GM19239 (cell line): ENCODE measurements around the gene HAVCR1.
"Not testable (repeated sequence)": the region's sequence is repeated elsewhere in the genome, so short reads cannot be mapped to it uniquely, and the experiment has no call there.

Source experiments
- DNase-seq: peaks from one replicate; pipeline ENCODE4 v3.0.0; 2011; ENCODE audit warnings: low spot score; ENCODE audit not compliant: insufficient read length
- FAIRE-seq: peaks from 2 replicates; lab custom pipeline; 2011; peaks lifted over from hg19 to GRCh38; lab: Jason Lieb, UNC

The HAVCR1 gene

DNA sequence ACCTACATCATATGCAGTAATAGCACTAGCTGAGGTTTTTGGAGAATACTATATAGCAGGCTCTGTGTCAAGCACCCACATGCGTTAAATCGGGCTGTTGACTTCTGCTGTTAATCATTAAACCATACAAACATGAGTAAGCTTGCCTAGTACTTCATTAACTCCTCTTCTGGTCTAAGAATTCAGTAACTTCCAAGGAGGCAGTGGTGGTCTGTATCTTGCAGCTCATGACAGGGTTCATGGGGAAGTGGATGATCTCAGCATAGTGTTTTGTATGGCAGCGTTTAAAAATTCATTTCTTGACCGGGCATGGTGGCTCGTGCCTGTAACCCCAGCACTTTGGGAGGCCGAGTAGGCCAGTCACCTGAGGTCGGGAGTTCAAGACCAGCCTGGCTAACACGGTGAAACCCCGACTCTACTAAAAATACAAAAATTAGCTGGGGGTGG is at the start of gene HAVCR1:
TSS of gene HAVCR1 (minus strand) at position 24 of the 447 bp plus-strand sequence. CDS start 1,173 bp downstream, outside the sequence.
- DNase-seq, result no peak
- FAIRE-seq, result peak; percentile 45

DNA sequence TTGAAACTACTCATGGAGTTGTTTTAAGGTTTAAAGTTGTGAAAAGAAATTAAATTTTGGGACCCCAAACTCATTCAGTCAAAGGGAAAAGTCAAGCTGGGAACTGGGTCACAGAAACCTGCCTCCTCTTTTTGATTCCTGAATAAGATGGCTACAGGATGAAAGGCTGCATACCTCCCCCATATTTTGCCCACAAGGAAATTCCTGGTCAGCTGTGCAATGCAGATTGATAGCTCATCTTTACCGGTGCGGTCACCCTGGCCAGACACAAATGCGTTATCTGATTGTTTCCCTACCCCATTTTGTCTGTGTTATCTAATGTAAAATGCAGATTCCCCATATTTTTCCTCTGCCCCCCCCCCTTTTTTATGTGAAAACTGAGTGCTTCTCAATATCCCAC is 48.6 kb upstream of the HAVCR1 start:
- DNase-seq, result no peak
- no peak for FAIRE-seq

DNA sequence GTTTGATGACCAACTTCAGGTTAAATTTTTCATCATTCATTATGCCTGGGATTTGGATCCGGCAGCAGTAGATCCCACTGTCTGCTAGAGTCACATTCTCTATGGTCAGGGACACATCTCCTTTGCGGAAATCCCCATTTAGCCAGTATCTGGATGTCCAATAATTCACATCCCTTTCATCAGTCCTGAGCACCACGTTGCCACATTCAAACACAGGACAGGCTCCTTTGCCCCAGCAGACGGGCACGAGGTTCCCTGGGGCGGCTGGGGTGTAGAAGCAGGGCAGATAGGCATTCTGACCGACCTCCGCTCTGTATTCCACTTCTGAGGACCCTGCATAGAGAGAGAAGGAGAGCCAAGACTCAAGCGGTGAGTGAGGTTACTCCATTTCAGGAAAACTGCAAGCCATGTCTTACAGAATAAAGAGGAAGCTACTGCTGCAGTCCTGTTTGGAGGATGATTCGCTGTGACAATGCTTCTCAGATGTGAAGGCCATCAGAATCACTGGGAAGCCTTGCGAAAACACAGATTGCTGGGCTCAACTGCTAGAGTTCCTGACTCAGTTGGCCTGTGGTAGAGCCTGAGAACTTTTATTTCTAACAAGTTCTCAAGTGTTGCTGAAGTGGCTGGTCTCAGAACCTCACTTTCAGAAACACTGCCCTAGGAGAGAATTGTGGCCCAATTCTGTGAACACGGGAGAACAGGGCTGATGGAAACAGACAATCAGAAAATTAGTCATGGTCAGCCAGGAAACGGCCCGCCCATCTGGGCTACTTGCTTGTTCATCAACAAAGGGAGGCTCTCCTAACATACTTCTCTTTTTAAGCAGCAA is 47.9 kb upstream of the HAVCR1 start:
- no peak for DNase-seq
- peak; percentile 89 for FAIRE-seq

DNA sequence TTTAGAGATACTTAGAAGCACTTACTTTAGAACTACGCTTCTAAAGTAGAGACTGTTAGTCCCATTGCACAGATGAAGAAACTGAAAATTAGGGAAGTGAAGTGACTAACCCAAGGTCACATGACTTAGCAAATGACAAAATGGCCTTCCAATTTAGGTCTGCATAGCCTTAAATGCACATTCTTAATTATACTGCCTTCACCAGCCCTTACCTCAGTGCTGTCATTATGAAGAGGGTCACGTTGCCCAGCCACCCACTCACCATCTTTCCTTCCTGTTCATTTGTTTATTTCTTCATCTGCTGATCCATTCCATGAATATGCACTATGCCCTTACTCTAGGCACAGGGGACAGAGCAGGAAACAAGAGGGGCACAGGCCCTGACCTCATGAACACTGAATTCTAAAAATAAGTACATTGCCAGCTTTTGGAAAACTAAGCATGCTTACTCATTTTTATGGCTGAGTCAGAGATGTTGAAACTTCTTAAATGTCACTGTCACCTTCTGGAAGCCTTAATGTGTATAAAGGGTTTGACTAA is 41.3 kb upstream of the HAVCR1 start:
- peak; percentile 78 for FAIRE-seq
- no peak for DNase-seq

DNA sequence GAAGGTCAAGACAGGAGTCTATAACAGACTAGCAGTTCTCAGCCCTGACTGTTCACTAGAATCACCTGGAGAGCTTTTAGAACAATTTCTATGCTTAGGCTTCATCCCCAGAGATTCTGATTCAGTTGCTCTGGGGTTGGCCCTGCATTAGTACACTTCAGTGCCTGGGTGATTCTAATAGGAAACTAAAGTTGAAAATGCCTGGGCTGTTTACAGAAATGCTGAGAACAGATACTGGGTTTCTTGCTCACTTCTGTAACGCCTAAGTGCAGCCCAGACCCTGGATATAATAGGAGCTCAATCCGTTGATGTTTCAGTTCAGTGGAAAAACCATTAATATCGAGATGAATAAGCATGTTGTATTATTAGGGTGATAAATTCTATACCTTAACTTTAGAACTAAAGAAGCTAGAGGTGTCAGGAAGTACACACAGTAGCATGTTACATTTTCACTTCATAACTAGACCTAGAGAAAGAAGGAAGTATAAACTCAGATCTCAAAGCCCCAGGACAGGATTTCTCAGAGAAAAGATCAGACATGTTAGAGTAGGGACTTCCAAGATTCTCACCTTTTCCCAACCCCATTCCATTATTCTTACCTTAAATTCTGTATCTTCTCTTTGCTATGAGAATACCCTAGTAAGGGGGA is 29.6 kb upstream of the HAVCR1 start:
- DNase-seq (no peak), FAIRE-seq (no peak)

DNA sequence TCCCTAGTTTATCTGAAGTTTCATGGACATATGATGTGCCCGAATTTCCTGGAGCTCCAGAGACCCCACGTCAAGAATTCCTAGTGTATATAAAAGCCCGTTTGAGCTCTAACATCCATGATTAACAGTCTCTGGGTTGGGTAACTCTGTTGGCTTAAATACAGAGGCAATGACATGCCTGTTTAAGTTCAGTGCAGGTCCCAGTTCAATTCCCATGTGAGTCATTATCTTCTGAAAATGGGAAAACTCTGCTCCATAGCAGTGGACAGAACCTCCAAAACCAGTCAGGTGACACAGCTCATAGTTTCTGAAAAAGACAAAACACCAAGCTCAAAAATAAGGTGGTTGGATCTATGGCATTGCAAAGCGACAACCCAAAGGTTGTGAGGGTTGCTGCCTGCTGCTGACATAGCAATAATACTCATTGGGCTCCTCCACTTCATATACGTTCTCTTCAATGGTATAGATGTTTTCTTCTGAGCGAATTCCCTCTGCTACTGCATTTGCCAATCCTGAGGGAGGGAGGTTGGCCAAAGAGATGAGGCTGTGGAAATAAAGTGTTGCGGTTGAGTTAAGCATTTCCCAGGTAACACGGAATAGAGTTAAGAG is 27.9 kb upstream of the HAVCR1 start:
- FAIRE-seq (peak; percentile 35), DNase-seq (no peak)

DNA sequence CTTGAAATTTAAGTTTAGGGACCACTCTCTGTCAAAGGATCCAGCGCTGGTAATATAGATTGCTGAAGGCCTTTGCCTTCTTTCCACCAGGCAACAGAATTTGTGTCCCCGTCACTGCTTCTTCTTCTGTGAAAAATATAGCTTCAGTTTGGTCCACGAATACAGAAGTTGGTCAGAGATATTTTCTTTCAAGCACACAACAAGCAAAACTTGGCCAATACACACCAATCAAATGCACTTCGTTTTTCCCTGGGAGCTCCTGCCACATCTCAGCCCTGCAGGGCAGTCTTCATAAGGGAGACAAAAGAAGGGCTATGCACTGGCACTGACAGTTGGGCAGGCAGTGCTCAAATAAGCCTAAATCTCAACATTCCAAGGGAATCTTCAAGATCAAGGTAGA is 27.0 kb upstream of the HAVCR1 start:
- no peak for DNase-seq
- no peak for FAIRE-seq

DNA sequence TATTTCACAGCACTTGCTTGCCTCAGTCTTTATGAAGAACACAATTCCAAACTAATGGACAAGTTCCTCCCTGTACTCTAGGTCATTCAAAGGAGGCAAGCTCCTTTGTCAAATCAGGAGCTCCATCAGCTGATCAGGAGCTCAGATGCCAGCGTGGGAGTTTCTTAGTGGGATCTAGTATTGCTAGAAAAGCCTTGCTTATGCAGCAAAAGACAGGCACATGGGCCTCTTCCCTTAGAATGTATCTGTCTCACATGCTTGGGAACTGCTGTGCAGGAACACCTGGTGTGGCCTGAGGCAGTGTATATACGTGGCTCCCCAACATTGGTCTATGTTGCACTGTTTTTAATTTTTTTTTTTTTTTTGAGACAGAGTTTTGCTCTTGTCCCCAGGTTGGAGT is 21.4 kb upstream of the HAVCR1 start:
- FAIRE-seq (no peak), DNase-seq (no peak)

DNA sequence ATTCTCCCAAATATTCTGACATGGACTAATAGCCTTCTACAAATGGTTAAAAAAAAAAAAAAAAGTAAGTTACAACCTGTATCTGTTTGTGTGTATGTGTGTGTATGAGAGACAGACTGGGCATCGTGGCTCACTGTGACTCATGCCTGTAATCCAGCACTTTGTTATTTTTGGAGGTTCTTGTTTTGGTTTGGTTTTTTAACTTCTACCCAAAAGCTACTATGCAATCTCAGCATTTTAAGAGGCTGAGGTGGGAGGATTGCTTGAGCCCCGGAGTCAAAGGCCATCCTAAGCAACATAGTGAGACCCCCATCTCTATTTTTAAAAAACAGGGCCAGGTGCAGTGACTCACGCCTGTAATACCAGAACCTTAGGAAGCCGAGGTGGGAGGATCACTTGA is 17.6 kb upstream of the HAVCR1 start:
- no peak for DNase-seq
- FAIRE-seq, result no peak

DNA sequence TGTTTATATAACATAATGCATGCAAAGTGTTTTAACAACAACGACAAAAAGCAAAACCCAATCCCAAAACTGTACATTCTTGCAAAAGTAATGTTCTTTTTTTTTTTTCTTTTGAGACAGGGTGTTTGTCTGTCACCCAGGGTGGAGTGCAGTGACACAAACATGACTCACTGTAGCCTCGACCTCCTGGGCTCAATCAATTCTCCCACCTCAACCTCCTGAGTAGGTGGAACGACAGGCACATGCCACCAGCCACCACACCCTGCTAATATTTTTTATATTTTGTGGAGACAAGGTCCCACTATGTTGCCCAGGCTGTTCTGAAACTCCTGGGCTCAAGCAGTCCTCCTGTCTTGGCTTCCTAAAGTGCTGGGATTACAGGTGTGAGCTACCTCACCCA is 13.6 kb upstream of the HAVCR1 start:
- FAIRE-seq (no peak), DNase-seq (no peak)

DNA sequence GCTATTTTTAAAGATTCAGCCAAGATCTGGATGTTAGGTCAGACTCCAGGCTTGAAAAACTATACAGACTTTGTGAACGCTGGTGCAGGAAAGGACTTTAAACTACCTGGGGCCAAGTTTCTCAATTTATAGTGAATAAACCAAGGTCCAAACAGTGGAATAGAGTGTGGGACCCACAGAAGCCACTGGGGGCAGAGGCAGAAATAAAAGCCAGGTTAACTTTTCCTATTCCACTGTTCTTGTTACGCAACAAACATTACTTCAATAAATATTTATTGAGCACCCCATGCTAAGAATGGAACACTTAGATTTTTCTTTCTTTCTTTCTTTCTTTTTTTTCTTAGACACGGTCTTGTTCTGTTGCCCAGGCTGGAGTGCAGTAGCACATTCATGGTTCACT is 11.0 kb upstream of the HAVCR1 start:
- FAIRE-seq, result no peak

DNA sequence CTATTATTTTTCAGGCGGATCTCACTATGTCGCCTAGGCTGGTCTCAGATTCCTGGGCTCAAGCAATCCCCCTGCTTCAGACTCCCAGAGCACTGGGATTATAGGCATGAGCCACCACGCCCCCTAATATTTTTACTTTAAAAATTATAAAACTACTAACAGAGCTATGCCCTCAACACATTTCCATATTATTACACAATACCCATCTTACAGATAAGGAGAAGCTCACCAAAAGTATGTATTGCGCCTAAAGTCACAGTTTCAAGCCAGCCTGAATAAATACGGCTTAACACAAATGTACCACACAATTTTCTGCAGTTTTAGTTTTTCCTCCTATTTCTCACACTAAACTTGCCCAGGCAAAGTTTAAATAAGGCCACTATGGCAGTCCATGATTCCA is 9.9 kb upstream of the HAVCR1 start:
- FAIRE-seq (no peak), DNase-seq (no peak)

More for the DNA sequence above, 11.0 kb upstream of the HAVCR1 start:
- DNase-seq, result no peak

DNA sequence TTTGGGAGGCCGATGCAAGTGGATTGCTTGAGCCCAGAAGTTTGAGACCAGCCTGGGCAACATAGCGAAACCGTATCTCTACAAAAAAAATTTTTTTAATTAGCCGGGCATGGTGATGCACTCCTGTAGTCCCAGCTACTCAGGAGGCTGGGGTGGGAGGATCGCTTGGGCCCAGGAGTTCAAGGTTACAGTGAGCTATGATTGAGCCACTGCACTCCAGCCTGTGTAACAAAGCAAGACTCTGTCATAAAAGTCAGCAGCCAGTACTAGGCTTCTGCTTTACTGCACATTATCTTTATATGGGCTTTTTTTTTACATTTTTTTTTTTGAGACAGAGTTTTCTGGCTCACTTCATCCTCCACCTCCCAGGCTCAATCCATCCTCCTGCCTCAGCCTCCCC is 9.4 kb upstream of the HAVCR1 start:
- DNase-seq, result no peak
- FAIRE-seq, result no peak

DNA sequence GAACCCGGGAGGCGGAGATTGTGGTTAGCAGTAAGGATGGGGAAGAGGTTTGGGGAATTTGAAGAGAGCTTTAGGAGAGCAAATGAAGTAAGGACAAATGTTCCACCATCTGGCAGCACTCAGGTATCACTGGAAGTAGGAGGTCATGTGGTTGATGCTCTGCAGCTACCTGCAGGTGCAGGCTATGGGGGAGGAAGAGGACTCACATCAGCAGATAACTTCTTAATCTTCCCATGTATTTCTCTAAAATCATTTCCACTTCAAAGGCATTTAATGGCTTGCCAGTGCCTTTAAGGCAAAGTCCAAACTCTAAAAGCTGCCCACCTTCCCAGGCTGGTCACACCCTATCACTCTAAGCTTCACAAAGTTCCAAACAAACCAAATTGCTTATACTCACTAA is 8.1 kb upstream of the HAVCR1 start:
- FAIRE-seq, result no peak
- no peak for DNase-seq

DNA sequence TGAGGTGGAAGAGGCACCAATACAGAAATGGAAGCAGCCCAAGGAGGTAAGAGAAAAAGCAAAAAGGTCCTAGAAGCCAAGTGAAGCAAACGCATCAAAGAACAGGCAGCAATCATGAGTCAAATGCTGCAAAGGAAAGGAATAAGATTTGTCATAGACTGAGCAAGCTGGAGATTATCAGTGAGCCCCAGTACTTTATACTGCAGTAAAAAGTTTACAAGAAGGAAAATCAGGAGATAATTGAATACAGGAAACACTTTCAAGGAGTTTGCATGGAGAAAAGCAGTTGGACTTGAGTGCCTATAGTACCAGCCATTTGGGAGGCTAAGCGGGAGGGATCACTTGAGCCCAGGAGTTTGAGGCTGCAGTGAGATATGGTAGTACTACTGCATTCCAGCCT is 7.2 kb upstream of the HAVCR1 start:
- DNase-seq (no peak), FAIRE-seq (no peak)

DNA sequence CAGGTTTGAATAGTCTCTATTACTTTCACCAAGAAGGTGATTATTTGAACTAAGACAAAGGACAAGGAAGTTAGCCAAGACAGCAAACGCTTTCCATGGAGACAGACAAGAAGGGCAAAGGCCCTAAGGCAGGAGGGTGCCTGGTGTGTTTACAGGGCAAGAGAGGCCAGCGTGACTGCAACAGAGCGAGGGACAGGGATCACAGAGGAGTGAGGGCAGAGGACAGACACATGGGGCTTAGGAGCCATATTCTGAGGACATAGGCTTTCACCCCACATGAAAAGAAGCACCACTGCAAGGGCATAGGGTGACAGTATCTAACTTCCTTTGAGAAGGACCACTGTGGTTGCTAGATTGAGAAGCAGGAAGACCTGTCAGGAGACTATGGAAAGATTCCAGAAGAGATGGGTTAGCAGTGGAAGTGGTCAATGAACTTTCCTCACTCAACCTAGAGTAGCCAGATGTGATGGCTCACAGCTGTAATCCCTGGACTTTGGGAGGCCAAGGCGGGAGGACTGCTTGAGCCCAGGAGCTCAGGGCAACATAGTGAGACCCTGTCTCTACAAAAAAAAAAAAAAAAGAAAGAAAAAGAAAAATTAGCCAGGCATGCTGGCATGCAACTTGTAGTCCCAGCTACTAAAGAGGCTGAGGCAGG is 5.0 kb upstream of the HAVCR1 start:
- FAIRE-seq (no peak), DNase-seq (no peak)

DNA sequence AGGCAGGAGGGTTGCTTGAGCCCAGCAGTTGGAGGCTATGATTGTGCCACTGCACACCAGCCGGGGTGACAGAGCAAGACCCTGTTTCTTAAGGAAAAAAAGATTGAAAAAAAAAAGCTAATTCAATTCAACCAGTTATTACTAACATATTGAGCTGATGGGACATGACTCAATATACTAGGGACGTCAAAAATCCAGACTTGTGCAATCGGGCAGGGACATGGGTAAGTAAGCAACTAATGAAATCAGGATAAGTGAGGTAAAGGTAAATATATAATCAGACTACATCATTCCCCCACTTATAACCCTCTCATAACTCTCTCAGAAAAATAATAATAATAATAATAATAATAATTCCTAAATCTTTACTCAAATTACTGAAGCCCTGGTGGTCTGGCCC is 975 bp upstream of the HAVCR1 start:
- DNase-seq (no peak), FAIRE-seq (no peak)

DNA sequence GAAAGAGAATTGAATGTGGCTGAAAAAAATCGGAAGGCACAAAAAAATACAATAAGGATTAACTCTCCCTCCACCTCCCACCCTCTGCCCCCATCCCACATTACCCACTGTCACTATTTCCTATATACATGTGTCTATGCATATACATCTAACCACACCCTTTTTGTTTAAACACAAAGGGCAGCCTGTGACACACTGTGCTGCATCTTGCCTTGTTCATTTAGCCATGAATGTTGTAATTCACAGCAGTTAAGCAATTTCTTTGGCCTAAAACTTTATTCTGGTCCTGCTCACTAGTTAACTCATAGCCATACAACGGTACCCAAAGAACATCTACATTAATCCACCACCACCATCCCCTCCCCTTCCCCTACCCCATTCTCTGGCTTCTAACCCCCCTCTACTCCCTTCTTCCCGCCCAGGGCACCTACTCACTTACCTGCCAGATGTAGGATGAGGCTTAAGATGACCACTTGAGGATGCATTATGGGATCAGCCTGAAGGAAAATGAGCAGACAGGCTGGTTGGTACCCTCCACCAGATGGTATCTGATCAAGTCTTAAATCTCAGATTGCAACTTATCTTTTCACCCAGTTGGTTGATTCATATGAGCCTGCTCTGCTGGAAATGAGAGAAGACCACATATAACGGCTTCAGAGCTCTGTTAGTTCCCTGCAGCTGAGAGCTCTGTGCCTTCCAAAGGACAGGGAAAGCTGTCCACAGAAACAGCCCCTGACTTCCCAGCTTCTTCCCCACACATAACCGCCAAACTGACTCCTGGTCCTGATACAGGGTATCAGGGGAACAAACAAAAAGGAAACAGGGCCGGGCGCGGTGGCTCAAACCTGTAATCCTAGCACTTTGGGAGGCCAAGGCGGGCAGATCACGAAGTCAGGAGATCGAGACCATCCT is 1.2 kb downstream of the HAVCR1 start:
- no peak for DNase-seq
- FAIRE-seq, result no peak

DNA sequence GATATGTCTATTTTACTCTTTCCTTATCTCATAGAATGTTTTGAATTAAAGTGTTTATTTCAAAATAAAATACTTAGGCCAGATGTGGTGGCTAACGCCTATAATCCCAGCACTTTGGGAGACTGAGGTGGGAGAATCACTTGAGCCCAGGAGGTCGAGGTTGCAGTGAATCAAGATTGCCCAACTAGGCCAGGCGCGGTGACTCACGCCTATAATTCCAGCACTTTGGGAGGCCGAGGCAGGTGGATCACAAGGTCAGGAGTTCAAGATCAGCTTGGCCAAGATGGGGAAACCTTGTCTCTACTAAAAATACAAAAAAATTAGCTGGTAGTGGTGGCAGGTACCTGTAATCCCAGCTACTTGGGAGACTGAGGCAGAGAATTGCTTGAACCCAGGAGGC is 2.1 kb downstream of the HAVCR1 start:
- FAIRE-seq, DNase-seq: not testable (repeated sequence)
